Stimulated activated CD8-positive, alpha-beta memory T cell treated with anti-CD3 and anti-CD28 coated beads, Interleukin-4, amount 100 ng/mL, for 48 hours (primary cell): Measurements from ENCODE around the gene FLRT1.

ENCODE experiments used
- DNase-seq: peaks from one replicate; pipeline ENCODE4 v3.0.0-alpha.2; 2020

Gene FLRT1

DNA sequence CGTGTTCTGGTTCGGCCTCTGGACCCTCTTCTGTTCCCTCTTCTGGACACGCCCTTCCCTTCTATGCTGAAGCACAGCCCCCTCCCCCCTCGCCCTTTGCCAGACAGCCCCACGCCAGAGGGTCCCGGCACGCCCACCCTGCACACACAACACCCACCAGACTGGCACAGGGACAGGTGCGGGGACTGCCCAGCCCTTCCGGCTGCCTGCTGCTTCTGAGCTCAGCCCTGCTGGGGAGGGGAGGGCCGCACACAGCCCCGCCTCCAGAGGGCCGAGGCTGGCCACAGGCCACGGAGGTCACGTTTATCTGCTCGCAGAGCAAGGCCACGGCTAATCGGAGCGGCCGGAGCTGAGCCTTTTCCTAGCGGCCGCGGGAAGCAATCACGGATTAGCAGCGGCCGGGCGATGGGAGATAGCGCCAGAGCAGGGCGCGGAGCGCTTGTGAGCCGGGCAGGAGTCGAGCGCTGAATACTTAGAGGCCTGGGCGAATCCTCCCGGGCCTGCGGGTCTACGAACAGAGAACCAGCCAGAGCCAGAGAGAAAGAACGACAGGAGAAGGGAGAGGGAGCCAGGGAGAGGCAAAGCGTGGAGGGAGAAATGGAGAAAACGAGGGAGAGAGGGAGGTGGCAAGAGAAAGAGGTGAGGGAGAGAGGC is 28.0 kb upstream of the FLRT1 start:
- DNase-seq, result no peak

DNA sequence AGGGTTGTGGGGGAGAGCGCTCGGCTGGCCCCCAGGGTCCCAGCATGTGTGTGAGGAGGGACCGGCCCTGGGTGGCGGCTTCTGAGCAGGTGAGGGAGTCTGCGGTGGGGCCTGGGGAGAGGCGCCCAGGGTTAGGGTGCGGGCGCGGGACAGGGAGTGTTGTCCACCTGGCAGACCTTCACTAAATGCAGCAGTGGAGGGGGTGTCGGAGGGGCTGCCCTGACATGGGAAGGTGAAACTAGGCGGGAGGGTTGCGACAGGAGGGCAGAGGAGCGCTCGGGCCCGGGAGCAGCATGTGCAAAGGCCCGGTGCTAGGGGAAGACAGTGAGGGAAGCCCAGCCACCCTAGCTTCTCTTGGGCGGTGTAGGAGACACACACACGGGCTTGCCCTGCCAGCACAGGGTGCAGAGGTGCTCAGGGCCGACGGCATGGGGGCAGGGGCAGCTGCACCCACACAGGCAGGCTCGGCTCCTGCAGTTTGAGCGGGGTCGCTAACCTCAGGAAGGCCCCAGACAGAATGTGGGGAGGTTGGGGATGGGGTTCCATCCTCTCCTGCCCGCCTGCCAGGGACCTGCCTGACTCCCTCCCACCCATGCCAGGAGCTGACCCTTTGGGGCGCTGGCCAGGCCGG is 27.3 kb upstream of the FLRT1 start:
- DNase-seq, result no peak

DNA sequence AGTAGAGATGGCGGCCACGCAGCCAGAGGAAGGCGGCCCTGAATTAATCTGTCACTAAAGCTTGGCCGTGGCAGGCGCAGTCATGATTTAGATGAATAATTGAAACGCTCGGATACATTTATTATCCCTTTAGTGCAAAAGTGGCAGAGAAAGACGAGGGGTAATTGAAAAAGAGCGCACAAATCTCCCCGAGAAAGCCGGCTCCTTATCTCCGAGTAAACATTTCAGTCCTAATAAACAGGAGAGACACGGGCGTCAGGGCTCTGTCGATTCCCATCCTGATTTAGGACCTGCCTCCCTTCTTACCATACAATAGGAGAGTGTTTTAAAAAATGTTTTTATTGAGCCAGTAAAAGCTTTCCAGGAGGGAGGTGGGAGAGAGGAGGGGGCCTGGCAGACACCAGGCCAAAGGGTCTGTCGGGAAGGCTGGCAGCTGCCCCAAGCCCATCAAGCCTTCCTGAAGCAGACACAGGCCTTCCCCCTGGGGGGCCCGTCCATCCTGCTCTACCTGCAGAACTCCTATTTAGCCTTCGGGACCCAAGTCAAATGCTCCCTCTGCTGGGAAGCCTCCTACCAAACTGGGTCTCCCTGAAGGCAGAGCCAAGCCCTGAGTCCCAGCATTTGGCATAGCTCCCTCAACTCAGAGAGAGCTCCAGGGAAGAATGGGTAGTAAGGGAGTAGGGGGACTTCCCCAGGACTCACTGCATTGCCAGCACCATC is 26.7 kb upstream of the FLRT1 start:
- no peak for DNase-seq

DNA sequence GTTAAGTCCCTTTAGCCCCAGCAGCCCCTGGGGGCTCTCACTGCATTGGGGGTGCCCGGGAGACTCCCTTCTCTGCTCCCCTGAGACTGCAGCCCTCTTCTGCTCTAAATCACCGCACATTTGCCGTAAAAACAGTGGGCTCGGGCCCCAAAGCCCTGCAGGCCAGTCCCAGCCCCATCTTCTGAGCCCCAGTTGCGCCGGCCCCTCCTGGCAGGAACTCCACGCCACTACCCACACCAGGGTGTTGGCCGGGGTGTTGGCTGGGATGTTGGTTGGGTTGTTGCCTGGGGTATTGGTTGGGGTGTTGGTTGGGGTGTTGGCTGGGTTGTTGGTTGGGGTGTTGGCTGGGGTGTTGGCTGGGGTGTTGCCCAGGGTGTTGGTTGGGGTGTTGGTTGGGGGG is 26.0 kb upstream of the FLRT1 start:
- no peak for DNase-seq

DNA sequence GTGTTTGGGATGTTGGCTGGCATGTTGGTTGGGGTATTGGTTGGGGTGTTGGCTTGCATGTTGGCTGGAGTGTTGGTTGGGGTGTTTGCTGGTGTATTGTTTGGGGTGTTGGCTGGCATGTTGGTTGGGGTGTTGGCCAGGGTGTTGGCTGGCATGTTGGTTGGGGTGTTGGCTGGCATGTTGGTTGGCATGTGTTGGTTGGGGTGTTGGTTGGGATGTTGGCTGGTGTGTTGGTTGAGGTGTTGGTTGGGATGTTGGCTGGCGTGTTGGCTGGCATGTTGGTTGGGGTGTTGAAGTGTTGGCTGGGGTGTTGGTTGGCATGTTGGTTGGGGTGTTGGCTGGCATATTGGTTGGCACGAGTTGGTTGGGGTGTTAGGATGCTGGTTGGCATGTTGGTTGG is 24.9 kb upstream of the FLRT1 start:
- no peak for DNase-seq

DNA sequence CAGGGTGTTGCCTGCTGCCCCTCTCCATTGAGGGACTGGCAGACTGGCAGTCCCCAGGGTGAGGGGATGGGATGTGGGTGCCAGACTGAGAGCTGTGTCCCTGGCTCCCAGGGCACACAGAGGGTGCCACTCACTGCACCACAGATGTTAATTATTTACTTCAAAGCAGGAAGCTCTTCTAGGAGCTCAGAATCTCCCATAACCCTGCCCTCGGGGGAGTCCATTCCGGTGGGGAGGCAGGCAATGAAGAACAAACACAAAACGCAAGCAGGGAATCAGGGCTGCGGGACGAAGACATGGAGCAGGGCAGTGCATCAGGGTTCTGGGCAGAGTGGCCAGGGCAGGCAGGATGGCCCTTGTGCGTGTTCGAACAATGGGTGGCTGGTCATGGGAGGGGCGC is 24.4 kb upstream of the FLRT1 start:
- DNase-seq, result no peak

DNA sequence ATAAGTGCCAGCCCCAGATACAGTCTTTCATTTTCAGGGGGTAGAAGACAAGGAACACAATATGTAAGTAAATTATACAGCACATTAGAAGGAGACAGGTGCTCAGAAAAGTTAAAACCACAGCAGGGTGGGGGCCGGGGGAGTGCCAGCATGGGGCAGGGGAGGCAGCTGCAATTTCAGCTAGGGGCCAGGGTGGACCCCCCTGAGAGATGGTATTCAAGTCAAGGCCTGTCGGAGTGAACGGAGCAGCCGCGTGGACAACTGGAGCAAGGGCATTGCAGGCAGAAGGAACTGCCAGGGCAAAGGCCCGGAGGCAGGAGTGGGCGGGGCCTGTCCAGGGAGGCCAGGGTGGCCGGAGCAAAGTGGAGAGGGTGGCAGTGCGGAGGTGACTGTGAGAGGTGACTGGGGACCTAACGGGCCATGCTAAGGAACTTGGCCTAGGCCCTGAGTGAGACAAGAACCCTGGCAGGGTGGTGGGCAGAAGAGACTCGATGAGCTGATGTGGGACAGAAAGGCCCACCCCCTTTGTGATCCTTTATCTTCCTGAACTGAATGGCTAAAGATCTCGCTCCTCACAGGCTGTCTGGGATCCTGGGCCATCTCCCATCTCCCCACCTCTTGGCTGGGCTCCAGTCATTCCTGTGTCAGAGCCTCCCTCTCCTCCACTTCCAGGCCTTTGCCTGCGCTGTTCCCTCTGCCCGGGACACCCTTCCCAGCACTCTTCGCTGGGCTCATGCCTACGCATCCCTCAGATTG is 22.4 kb upstream of the FLRT1 start:
- DNase-seq, result no peak

DNA sequence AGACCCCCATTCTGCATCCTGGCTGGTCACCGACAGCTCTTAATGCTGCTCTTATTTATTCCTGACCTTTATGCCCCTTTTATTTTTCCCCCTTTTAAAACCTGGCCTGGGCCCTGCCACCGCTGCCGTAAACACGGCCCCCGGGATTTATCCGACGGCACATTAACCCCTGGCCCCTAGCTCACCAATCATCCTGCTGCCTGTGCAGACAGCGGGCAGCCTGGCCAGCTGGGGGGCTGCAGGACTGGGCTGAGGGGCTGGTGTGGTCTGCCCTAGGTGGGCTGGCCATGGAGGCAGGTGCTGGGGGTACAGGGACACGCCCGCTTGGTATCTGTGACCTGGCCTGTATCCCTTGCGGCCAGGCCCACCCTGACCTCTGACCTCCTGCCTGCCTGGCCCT is 21.4 kb upstream of the FLRT1 start:
- no peak for DNase-seq

DNA sequence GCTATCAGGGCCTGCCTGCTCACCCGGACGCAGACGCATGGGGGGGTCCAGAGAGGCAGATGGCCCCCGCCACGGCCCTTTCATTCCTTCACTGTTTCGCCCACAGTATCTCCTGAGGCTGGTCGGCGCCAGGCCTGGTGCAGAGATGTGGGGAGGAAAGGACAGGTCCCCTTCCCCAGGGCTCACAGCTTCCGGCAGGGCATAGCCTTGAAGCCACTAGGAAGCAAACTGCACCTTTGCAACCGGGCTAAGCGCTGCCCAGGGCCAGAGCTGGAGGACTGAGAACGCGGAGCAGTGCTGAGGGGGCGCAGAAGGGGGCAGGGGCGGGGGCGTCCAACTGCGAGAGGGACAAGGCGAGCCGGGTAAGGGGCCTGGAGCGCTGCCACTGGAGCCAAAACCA is 20.2 kb upstream of the FLRT1 start:
- DNase-seq, result no peak

DNA sequence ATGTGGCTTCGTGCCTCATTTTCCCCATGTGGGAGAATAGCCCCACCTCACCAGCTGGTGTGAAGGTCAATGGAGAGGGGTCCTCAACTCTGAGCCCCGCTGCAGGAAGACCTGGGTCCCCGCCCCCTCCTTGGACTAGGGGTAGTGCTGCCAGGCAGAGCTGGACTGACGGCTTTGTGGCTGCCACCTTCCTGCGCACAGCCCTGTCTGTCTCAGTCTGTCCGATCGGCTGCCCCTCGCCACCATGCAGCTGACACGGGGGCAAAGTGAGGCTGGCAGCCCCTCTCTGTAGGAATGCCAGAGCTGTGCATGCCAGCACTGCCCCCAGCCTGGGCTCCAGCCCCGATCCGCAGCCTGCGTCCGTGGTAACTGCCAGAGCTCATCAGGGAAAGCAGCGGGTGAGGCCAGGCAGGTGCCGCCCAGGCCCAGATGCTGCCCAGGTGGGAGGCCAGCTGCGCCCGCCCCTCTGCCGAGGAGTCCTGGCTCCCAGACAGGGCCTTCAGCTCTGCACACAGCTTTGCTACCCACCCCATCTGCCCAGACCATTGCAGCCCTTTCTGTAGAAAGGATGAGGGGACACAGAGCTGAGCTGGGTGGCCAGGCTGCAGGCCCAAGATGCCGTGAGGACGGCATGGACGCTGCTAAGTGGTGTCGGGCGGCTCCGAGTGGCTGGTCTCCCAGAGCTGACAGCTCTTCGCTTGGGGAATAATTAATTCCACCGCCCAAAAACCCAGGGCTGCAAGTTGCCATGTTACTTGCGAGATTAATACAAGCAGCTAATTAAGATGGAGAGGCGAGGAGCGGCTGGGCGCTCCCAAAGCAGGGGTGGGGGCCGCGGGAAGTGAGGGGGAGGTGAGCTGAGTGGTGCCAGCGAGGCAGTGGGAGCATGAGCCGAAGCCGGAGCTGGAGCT is 19.5 kb upstream of the FLRT1 start:
- DNase-seq, result no peak

DNA sequence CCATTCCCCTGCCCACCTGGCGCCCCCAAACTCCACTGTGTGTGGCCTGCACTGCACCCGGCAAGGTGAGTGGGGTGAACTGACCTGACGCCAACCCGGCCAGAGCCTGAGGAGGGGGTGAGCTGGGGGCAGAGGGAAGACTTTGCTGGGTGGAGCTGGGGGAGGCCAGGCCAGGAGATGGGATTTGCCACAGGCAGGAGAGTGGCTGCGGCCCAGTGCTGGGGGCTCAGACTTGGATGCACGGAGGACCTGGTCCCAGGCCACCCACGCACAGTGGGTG is 17.8 kb upstream of the FLRT1 start:
- DNase-seq, result no peak

DNA sequence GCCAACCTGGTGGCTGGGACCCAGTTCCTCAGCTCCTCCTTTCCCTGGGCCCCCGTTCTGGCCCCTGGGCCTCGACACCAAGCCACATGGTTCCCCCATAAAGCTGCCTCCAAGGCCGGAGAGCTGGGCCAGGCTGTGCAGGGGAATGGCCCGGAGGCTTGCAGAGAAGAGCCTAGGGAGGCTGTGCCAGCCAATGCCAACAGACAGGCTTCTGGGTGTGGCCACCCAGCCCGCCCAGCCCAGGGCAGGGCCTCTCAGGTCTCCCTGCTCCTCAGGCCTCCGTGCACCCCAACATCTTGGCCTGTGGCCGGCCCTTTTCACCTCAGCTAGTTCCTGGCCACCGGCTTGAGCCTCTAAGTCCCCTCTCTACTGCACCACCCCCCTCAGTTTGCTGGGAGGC is 17.4 kb upstream of the FLRT1 start:
- DNase-seq, result no peak

DNA sequence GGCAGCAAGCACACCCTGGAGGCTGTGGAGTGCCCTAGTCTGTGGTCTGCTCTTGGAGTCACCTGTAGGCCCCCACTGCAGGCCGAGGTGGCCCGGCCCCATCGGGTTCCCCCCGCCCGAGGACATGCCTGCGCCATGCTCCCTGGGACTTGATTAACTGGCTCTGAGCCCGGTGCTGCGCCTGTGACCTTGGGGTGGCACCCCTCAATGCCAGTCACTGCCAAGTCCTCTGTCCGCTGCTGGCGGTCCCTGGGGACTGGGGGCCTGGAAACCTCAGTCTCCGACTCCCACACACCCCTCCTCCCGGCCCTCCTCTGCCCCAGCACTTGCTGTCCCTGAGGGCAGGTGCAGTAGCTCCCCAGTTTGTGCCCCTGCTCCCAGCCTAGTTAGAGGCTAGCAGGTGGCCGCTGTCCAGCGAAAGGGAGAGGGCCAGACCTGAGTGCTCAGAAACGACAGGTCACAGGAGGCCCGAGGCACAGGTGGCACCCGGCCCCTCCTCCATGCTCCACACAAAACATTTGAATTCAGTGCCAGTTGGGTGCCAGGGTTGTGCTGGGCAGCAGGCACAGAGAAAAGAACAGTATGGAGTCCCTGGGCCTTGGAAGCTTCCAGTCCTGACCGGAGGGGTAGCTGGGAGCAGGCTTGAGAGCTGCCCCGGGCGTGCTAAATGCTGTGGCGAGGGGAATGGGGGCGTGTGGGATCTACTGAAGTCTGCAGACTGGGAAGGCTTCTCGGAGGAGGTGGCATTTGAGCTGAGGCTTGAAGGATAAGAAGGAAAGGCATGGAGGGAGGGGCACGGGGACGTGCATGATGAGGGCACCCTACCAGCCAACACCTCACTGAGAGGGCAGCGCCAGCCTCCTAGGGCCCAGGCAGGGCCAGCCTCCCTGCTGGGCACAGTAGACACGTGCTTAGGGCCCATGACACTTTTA is 16.4 kb upstream of the FLRT1 start:
- no peak for DNase-seq

DNA sequence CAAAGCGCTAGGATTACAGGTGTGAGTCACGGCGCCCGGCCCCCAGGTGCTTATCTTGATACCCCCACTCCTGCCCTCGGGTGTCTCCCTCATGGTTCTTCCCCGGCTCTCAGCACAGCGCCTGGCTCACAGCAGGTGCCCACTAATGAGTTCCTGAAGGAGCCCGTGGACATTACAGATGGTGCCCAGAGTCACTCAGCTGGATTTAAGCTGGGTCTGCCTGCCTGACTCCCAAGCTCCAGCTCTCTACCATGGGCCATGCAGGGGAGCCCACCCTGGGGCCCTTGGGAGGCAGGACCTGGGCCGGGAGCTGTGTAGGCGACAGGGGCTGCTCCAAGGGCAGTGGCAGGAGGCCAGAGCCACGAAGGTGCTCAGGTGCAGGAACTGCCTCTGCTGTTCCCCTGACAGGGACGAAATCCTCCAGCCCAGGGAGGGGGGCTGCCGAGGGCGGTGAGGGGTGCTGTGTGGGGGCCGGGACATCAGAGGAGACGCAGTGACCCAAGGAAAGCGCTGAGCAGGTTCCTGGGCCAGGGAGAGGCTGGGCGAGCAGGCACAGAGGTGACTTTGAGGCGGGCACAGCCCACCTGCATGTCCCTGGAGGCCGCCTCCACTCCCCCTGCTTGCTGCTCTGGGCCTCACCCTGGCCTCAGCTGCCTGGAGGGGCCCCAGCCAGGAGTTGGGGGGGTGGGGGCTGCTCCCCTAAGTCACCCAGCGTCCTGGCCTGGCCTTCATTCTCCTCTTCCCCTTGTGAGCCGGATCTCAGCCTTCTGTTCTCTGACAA is 14.6 kb upstream of the FLRT1 start:
- no peak for DNase-seq

DNA sequence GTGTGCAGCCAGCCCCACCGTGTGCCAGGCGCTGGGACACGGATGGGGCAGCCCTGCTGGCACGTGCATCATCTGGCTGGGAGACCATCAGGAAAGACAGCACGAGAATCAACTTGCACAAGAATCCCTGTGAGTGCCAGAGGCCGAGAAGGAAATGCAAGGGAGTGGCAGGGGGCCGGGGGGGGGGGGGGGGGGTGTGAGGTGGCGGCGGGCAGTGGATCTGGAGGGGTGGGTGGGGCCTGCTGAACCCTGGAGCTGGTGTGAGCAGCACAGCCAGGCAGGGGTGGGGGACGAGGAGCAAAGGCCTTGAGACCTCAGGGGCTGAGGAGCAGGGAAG is 14.0 kb upstream of the FLRT1 start:
- no peak for DNase-seq

DNA sequence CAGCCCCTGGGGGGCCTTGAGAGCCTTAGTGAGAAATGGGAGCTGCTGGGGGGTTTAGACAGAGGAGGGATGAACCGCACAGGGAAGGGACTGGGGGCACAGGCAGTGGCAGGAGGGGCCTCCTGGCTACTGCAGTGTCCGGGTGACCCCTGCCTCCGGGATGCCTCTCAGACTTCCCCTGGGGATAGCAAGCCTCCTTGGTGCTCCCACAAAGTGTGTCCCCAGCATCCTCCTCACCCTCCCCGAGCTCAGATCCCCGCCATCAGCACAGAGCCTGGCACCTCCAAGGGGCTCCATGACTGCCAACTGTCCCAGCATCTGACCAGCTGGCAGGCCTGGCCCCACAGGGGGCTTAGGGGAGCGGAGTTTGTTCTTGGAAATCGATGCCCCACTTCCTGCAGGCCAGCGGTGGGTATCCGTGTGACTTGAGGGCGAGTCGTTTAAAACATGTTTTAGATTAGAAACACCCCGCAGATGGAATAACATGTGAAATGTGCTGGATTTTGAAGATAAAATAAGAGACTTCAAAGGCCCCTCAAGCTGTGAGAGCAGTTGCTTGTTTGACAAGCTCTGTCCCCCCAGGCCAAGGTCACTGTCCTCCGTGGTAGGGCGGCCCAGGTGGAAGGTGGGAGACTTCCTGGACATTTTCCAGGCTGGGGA is 13.5 kb upstream of the FLRT1 start:
- DNase-seq, result no peak

DNA sequence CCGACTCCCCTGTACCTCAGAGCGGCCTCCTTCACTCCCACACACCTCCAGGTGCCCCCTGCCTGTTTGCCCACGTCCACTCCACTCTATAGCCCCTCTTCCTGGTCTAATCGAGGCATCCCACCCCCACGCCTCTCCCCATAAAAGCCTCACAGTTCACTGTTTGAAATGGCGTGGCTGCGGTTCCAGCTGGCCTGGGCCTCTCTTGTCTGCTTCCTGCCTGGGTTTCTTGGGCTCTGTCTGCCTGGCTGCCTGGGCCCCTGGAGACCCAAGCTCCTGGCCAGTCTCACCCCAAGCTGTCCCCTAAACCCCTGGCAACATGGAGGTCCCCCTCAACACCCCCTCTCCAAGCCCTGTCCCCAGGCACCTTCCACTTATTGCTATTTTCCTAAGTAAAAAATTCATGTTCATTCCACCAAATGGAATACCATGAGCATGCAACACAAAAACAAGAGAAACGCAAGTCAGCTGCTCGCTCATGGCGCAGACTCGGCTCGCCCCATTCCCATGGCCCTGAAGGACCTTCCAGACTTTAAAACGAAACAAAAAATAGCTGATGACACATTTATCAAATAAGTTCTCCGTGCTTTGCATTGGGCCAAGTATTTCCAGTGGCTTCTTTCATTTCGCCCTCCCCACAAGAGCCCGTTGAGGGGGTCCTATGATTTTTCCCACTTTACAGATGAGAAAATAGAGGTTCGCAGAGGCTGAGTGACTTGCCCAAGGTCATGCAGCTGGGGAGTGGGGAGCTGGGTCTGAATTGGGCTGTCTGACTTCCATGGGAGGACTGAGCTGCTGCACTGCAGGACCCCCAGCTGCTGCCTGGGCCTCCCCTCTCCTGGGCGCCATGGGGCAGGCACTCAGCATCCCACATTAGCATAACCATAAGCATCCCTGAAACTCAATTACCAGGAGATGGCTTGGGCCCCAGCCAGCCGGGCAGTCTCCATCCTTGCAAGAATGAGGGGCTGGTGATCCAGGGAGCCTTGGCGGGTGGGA is 11.7 kb upstream of the FLRT1 start:
- no peak for DNase-seq

DNA sequence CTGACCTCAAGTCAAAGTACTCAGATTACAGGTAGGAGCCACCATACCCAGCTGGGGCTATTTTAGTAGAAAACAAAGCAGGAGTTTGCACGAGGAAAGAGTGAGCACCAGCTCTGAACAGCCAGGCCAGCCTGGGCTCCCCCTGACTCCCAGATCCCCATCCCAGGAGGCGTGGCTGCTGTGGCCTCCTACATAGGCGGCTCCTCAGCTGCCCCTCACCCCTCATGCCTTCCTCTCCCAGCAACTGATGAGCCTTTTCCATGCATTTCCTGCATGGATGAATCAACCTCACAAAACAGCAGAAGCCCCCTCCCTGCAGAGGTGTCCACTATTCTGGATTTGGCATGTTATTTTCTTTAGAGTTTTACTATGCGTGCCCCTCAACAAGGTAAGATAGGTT is 10.5 kb upstream of the FLRT1 start:
- no peak for DNase-seq

DNA sequence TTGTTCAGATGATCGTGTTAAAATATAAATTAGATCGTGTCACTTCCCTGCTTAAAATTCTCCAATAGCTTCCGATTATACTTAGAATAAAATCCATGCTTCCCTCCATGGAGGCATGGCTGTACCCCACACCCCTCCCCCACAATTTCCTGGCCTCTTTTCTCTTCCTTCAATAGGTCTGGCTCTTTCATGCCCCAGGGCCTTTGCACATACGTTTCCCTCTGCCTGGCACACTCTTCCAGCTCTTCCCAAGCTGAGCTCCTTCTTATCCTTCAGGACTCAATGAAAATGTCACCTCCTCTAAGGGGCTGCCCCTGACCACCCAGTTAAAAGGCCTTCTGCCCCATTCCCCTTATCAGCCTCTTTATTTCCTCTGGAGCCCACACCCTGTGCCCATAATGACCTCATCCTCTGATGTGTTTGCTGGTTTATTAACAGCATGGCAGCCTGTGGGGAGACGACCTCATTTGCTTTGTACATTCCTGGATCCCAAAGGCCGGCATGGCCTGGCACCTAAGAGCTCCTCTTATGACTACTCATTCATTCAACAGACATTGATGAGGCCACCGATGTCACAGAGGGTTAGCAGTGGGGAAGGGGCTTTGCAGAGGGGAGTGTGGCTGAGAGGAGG is 9.0 kb upstream of the FLRT1 start:
- no peak for DNase-seq
